Keratinocyte (primary cell): ENCODE measurements around the gene MMEL1. TPM values are rescaled to one million over a fixed set of nuclear protein-coding genes. Genes with fewer than 3 reads are reported as not detected.
"Not testable (repeated sequence)": the region's sequence is repeated elsewhere in the genome, so short reads cannot be mapped to it uniquely, and the experiment has no call there.

Experiments used
- DNase-seq: peaks from one replicate; pipeline ENCODE4 v3.0.0-alpha.2; 2011; ENCODE audit warnings: low read depth, missing footprints, low spot score
- FAIRE-seq: peaks from 2 replicates; lab custom pipeline; 2011; peaks lifted over from hg19 to GRCh38; lab: Jason Lieb, UNC
- H2AFZ ChIP-seq: 2 replicates; pipeline ENCODE4 v1.6.0; 2012; ENCODE audit warnings: low read length, control low read depth, inconsistent platforms; ENCODE audit not compliant: control insufficient read depth
- H3K27ac ChIP-seq: 2 replicates; pipeline ENCODE4 v1.5.1; 2011; ENCODE audit warnings: low read length; ENCODE audit not compliant: control insufficient read depth, insufficient read depth
- H3K27me3 ChIP-seq: 3 replicates; pipeline ENCODE4 v1.6.0; 2011; ENCODE audit warnings: low read length; ENCODE audit not compliant: control insufficient read depth, insufficient read depth; ENCODE audit errors: extremely low read depth
- H3K36me3 ChIP-seq, 2 experiments: 2 replicates in 1 of 2; 3 replicates in 1 of 2; pipeline ENCODE4 v1.5.1; 2011; ENCODE audit warnings: low read length in 2 of 2, mild to moderate bottlenecking in 1 of 2; ENCODE audit not compliant: control insufficient read depth in 2 of 2, insufficient read depth in 2 of 2; ENCODE audit errors: extremely low read depth in 1 of 2
- H3K4me1 ChIP-seq: 3 replicates; pipeline ENCODE4 v1.5.1; 2011; ENCODE audit warnings: low read length; ENCODE audit not compliant: control insufficient read depth, insufficient read depth; ENCODE audit errors: extremely low read depth
- H3K4me2 ChIP-seq: 3 replicates; pipeline ENCODE4 v1.6.0; 2011; ENCODE audit warnings: low read depth, low read length; ENCODE audit not compliant: control insufficient read depth, insufficient read depth; ENCODE audit errors: extremely low read depth
- H3K4me3 ChIP-seq, 3 experiments: fragments of 200-600 bp in 1 of 3; sonication (generic) in 1 of 3; 2 replicates in 2 of 3; 3 replicates in 1 of 3; pipeline ENCODE4 v1.5.1; 2011 to 2016; ENCODE audit warnings: low read length in 3 of 3, mild to moderate bottlenecking in 3 of 3, control low read depth in 2 of 3, inconsistent platforms in 1 of 3, low read depth in 1 of 3, mixed read lengths in 1 of 3, mixed run types in 1 of 3, moderate library complexity in 1 of 3; ENCODE audit not compliant: control insufficient read depth in 2 of 3, insufficient read depth in 2 of 3; ENCODE audit errors: extremely low read depth in 1 of 3
- H3K79me2 ChIP-seq: 2 replicates; pipeline ENCODE4 v1.6.0; 2012; ENCODE audit warnings: low read length; ENCODE audit not compliant: control insufficient read depth, insufficient read depth
- H3K9ac ChIP-seq: 3 replicates; pipeline ENCODE4 v1.6.0; 2011; ENCODE audit warnings: low read length; ENCODE audit not compliant: control insufficient read depth, insufficient read depth; ENCODE audit errors: extremely low read depth
- H3K9me1 ChIP-seq: 3 replicates; pipeline ENCODE4 v1.6.0; 2011; ENCODE audit warnings: low read length; ENCODE audit not compliant: control insufficient read depth, insufficient read depth; ENCODE audit errors: extremely low read depth
- H3K9me3 ChIP-seq: 2 replicates; pipeline ENCODE4 v1.5.1; 2012; ENCODE audit warnings: low read depth, low read length; ENCODE audit not compliant: control insufficient read depth
- H4K20me1 ChIP-seq: 3 replicates; pipeline ENCODE4 v1.6.0; 2011; ENCODE audit warnings: low read length; ENCODE audit not compliant: control insufficient read depth, insufficient read depth; ENCODE audit errors: extremely low read depth
- EZH2 ChIP-seq: IDR thresholded peaks from one replicate; pipeline ENCODE4 v1.6.1; 2012; ENCODE audit warnings: inconsistent platforms, mild to moderate bottlenecking, low read length, moderate library complexity
- dilution Hi-C: fragments of 300-500 bp; cut with MboI; formaldehyde crosslinking; loops from one replicate; pipeline ENCODE4 v1.7.0; 2020; ENCODE audit warnings: low sequenced_read_pairs; ENCODE audit not compliant: extremely low pct_ligation_motif_present
- polyA minus RNA-seq, 3 experiments: library from RNA; depleted of rRNA, polyadenylated mRNA; stranded (reverse); fragments of >200 nt; gene quantifications; 1 replicate in 1 of 3; 2 replicates in 1 of 3; 3 replicates in 1 of 3; pipeline ENCODE4 v1.2.3, GENCODE V29; 2011
- polyA plus RNA-seq, 5 experiments: library from polyadenylated mRNA; depleted of rRNA in 3 of 5; stranded (reverse) in 3 of 5; stranded (forward) in 1 of 5; unstranded in 1 of 5; fragments of >200 nt; gene quantifications; 1 replicate in 1 of 5; 2 replicates in 3 of 5; 3 replicates in 1 of 5; pipeline versions ENCODE4 v1.2.1 to v1.2.3, GENCODE V29; 2011 to 2012; ENCODE audit warnings: missing spikeins in 2 of 5, low read depth in 1 of 5, low replicate concordance in 1 of 5
- TF ChIP-seq, protein P1 (sequence below), 3 experiments: IDR thresholded peaks in 1 of 3; conservative IDR thresholded peaks in 1 of 3; optimal IDR thresholded peaks in 1 of 3; 2 replicates in 2 of 3; 3 replicates in 1 of 3; pipeline versions ENCODE3 to v1.5.1; 2011; ENCODE audit warnings: low read length in 3 of 3, mild to moderate bottlenecking in 3 of 3, moderate library complexity in 2 of 3, control low read depth in 1 of 3, inconsistent platforms in 1 of 3; ENCODE audit not compliant: insufficient read depth in 2 of 3; ENCODE audit errors: extremely low read depth in 1 of 3

Gene MMEL1, protein sequence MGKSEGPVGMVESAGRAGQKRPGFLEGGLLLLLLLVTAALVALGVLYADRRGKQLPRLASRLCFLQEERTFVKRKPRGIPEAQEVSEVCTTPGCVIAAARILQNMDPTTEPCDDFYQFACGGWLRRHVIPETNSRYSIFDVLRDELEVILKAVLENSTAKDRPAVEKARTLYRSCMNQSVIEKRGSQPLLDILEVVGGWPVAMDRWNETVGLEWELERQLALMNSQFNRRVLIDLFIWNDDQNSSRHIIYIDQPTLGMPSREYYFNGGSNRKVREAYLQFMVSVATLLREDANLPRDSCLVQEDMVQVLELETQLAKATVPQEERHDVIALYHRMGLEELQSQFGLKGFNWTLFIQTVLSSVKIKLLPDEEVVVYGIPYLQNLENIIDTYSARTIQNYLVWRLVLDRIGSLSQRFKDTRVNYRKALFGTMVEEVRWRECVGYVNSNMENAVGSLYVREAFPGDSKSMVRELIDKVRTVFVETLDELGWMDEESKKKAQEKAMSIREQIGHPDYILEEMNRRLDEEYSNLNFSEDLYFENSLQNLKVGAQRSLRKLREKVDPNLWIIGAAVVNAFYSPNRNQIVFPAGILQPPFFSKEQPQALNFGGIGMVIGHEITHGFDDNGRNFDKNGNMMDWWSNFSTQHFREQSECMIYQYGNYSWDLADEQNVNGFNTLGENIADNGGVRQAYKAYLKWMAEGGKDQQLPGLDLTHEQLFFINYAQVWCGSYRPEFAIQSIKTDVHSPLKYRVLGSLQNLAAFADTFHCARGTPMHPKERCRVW
- polyA plus RNA-seq (0.15 to 0.17 TPM in 2 of 3 replicates, not detected in the other), polyA minus RNA-seq (0.06 TPM in 1 of 3 replicates, not detected in the others)
- not detected for polyA plus RNA-seq (2011; ENCODE audit: low read depth)
- polyA plus RNA-seq (2011; cell fraction: cytosol; rRNA removed), result not detected in 2 replicates
- 0.23 and 0.29 TPM in 2 replicates for polyA plus RNA-seq (2011; cell fraction: nucleus; rRNA removed)
- polyA plus RNA-seq (2012; ENCODE audit: low replicate concordance), result 0.28 TPM in 1 of 2 replicates, not detected in the other
- polyA minus RNA-seq (2011; cell fraction: cytosol; rRNA and poly(A)+ RNA removed), result not detected
- not detected in 2 replicates for polyA minus RNA-seq (2011; cell fraction: nucleus; rRNA and poly(A)+ RNA removed)

DNA sequence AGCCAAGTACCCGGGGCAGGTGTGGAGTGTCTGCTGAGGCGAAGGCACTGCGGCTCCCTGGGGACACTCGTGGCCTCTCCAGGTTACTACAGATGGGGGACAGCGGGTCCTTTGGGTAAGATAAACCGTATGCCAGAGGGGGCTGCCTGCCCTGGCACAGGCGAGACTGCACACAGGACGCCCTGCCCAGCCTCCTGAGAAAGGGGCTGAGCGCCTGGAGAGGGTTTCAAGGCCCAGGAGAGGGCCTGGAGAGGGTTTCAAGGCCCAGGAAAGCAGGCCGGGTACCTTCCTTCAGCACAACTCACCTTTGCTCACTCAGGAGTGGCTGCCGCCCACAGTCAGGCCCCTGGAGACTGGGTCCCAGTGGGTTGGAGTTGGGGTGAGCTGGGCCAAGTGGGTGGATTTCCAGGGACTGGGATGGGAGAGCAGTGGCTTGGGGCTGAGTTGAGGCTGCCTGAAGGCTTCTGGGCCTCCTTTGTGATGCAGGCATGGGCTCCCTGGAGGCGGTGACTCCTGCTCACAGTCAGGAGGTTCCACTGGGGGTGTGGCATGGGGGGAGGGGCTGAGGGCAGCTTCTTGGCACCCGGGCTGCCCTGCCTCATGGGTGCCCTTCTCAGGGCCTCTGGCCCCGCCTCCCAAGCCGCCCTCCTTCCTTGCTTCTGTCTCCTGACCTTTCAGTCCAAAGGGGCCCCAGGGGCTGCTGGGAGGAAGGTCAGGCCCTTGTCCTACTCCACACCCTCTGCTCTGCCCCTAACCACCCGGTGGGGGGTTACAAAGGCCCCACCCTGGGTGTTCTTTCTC is at the start of gene MMEL1:
Gene MMEL1 (minus strand): TSS at position 456 of the 801 bp plus-strand sequence. CDS start 3,532 bp downstream, outside the sequence.
- FAIRE-seq (no peak), DNase-seq (no peak)
- no peak within 1 kb of the TSS for H3K27ac ChIP-seq
- dilution Hi-C loops, result no loop called here
- no peak within 1 kb of the TSS for H3K4me3 ChIP-seq
- TF ChIP-seq, protein P1, sequence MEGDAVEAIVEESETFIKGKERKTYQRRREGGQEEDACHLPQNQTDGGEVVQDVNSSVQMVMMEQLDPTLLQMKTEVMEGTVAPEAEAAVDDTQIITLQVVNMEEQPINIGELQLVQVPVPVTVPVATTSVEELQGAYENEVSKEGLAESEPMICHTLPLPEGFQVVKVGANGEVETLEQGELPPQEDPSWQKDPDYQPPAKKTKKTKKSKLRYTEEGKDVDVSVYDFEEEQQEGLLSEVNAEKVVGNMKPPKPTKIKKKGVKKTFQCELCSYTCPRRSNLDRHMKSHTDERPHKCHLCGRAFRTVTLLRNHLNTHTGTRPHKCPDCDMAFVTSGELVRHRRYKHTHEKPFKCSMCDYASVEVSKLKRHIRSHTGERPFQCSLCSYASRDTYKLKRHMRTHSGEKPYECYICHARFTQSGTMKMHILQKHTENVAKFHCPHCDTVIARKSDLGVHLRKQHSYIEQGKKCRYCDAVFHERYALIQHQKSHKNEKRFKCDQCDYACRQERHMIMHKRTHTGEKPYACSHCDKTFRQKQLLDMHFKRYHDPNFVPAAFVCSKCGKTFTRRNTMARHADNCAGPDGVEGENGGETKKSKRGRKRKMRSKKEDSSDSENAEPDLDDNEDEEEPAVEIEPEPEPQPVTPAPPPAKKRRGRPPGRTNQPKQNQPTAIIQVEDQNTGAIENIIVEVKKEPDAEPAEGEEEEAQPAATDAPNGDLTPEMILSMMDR (optimal IDR thresholded peaks at IDR 0.05 in 1 of 3, IDR thresholded peaks at IDR 0.05 in 1 of 3, conservative IDR thresholded peaks at IDR 0.05 in 1 of 3; ENCODE audit: extremely low read depth in 1 of 3, insufficient read depth in 2 of 3, low read length in 3 of 3), result no peak
- TF ChIP-seq EZH2, result no peak
- H4K20me1 ChIP-seq, result no peaks in the 10 kb centered on the region
- no peaks in the 10 kb centered on the region for H3K4me1 ChIP-seq
- H3K36me3 ChIP-seq, result no peaks in the 10 kb centered on the region
- H3K9ac ChIP-seq, result no peak within 1 kb of the TSS
- H3K9me1 ChIP-seq, result no peaks in the 10 kb centered on the region
- H2AFZ ChIP-seq, result no peak within 1 kb of the TSS
- H3K79me2 ChIP-seq, result no peaks in the 10 kb centered on the region
- H3K27me3 ChIP-seq, result peaks cover 25% of the 10 kb centered on the region
- H3K4me2 ChIP-seq, result no peak within 1 kb of the TSS
- H3K9me3 ChIP-seq, result peaks cover 19% of the 10 kb centered on the region

DNA sequence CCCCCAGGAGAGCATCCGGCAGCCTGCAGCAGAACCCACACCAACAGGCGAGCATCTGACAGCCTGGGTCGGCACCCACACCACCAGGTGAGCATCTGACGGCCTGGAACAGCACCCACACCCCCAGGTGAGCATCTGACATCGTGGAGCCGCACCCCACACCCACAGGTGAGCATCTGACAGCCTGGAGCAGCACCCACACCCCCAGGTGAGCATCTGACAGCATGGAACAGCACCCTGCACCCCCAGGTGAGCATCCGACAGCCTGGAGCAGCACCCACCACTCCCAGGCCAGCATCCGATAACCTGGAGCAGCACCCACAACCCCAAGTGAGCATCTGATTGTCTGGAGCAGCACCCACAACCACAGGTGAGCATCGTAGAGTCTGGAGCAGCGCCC is 43.9 kb upstream of the MMEL1 start:
- H3K9me3 ChIP-seq, DNase-seq, dilution Hi-C loops, H3K9ac ChIP-seq, H3K79me2 ChIP-seq, H2AFZ ChIP-seq, FAIRE-seq, H3K4me1 ChIP-seq, H4K20me1 ChIP-seq, H3K27me3 ChIP-seq, H3K4me2 ChIP-seq, H3K27ac ChIP-seq, H3K36me3 ChIP-seq, H3K9me1 ChIP-seq, H3K4me3 ChIP-seq: not testable (repeated sequence)

DNA sequence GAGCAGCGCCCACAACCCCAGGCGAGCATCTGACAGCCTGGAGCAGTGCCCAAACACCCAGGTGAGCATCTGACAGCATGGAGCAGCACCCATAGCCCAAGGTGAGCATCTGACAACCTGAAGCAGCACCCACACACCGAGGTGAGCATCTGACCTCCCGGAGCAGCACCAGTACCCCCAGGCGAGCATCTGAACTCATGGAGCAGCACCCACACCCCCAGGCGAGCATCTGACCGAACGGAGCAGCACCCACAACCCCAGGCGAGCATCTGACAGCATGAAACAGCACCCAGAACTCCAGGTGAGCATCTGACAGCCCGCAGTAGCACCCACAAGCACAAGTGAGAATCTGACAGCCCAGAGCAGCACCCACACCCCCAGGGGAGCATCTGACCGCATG is 38.8 kb upstream of the MMEL1 start:
- H3K4me3 ChIP-seq, H3K27me3 ChIP-seq, FAIRE-seq, dilution Hi-C loops, H3K36me3 ChIP-seq, H3K4me1 ChIP-seq, H3K9me1 ChIP-seq, H3K27ac ChIP-seq, H3K4me2 ChIP-seq, DNase-seq, H3K9ac ChIP-seq, H3K9me3 ChIP-seq, H3K79me2 ChIP-seq, H2AFZ ChIP-seq, H4K20me1 ChIP-seq: not testable (repeated sequence)
